BLaER1 (cell line): ENCODE measurements around the gene BDH2.

ENCODE experiments used
- H3K27ac ChIP-seq: shearing (Covaris generic); formaldehyde crosslinking; 2 replicates; pipeline ENCODE4 v1.8.1; 2022
- H3K27me3 ChIP-seq: shearing (Covaris generic); formaldehyde crosslinking; 2 replicates; pipeline ENCODE4 v1.8.1; 2022
- H3K36me3 ChIP-seq: shearing (Covaris generic); formaldehyde crosslinking; 2 replicates; pipeline ENCODE4 v1.8.1; 2022
- H3K4me1 ChIP-seq: shearing (Covaris generic); formaldehyde crosslinking; 2 replicates; pipeline ENCODE4 v1.8.1; 2022
- H3K4me2 ChIP-seq: shearing (Covaris generic); formaldehyde crosslinking; 2 replicates; pipeline ENCODE4 v1.8.1; 2022
- H3K4me3 ChIP-seq: shearing (Covaris generic); formaldehyde crosslinking; 2 replicates; pipeline ENCODE4 v1.8.1; 2022
- H3K9ac ChIP-seq: shearing (Covaris generic); formaldehyde crosslinking; 2 replicates; pipeline ENCODE4 v1.8.1; 2022
- H3K9me3 ChIP-seq: shearing (Covaris generic); formaldehyde crosslinking; 2 replicates; pipeline ENCODE4 v1.8.1; 2022
- H4K20me1 ChIP-seq: shearing (Covaris generic); formaldehyde crosslinking; 2 replicates; pipeline ENCODE4 v1.8.1; 2022
- Cebpa-rat ChIP-seq: shearing (Covaris generic); IDR thresholded peaks from 2 replicates; pipeline ENCODE4 v1.8.1; 2022

The BDH2 gene

GRCh38 chr4:103067841-103068547, 31.6 kb downstream of the BDH2 start:
- H3K36me3 ChIP-seq: peaks cover 62% of the 10 kb centered on the region

GRCh38 chr4:103060453-103061148, 39.0 kb downstream of the BDH2 start:
- Histone ChIP-seq H3K4me1 (no peaks in the 10 kb centered on the region), H3K9me3 (peaks cover 7% of the 10 kb centered on the region), H3K4me3 (no peak overlapping the region), H3K27me3 (no peaks in the 10 kb centered on the region), H3K27ac (no peak overlapping the region), H3K36me3 (peaks cover 66% of the 10 kb centered on the region), H4K20me1 (no peaks in the 10 kb centered on the region), H3K4me2 (no peak overlapping the region), H3K9ac (no peak overlapping the region)
- no peak for TF ChIP-seq Cebpa-rat

More at GRCh38 chr4:103067841-103068547, 31.6 kb downstream of the BDH2 start:
- Histone ChIP-seq H3K27ac (no peak overlapping the region), H3K4me1 (no peaks in the 10 kb centered on the region), H3K27me3 (no peaks in the 10 kb centered on the region), H3K9me3 (peaks cover 5% of the 10 kb centered on the region; the same call in 1 of the 2 replicates), H3K4me3 (no peak overlapping the region), H3K4me2 (no peak overlapping the region), H4K20me1 (peaks cover 40% of the 10 kb centered on the region), H3K9ac (no peak overlapping the region)
- TF ChIP-seq Cebpa-rat: no peak

GRCh38 chr4:103054030-103054429, 45.6 kb downstream of the BDH2 start:
- no peak overlapping the region for H3K4me3 ChIP-seq
- no peak overlapping the region for H3K9ac ChIP-seq
- no peak overlapping the region for H3K27ac ChIP-seq
- no peaks in the 10 kb centered on the region for H4K20me1 ChIP-seq
- H3K36me3 ChIP-seq: peaks cover 58% of the 10 kb centered on the region
- no peak overlapping the region for H3K4me2 ChIP-seq
- TF ChIP-seq Cebpa-rat: 0 out of 2 replicates have a peak, but pooled peaks have one; percentile 52
- H3K9me3 ChIP-seq: peaks cover 10% of the 10 kb centered on the region
- no peaks in the 10 kb centered on the region for H3K27me3 ChIP-seq
- H3K4me1 ChIP-seq: no peaks in the 10 kb centered on the region

- no peak overlapping the region for H3K4me3 ChIP-seq
- no peak overlapping the region for H3K27ac ChIP-seq
- H3K4me2 ChIP-seq: no peak overlapping the region
- TF ChIP-seq Cebpa-rat: no peak
- no peaks in the 10 kb centered on the region for H3K4me1 ChIP-seq
- no peaks in the 10 kb centered on the region for H4K20me1 ChIP-seq
- H3K9me3 ChIP-seq: peaks cover 10% of the 10 kb centered on the region
- H3K9ac ChIP-seq: no peak overlapping the region
- H3K36me3 ChIP-seq: peaks cover 62% of the 10 kb centered on the region
- no peaks in the 10 kb centered on the region for H3K27me3 ChIP-seq
Observed at GRCh38 chr4:103052779-103053178, 46.9 kb downstream of the BDH2 start.

GRCh38 chr4:103052145-103052544, 47.5 kb downstream of the BDH2 start:
- H3K4me3 ChIP-seq: no peak overlapping the region
- H4K20me1 ChIP-seq: no peaks in the 10 kb centered on the region
- H3K4me1 ChIP-seq: no peaks in the 10 kb centered on the region
- H3K27me3 ChIP-seq: no peaks in the 10 kb centered on the region
- H3K9ac ChIP-seq: no peak overlapping the region
- H3K9me3 ChIP-seq: peaks cover 10% of the 10 kb centered on the region
- peaks cover 61% of the 10 kb centered on the region for H3K36me3 ChIP-seq
- no peak overlapping the region for H3K27ac ChIP-seq
- H3K4me2 ChIP-seq: no peak overlapping the region
- TF ChIP-seq Cebpa-rat: no peak

- Histone ChIP-seq H3K4me1 (no peaks in the 10 kb centered on the region), H3K36me3 (peaks cover 59% of the 10 kb centered on the region), H3K4me3 (no peak overlapping the region), H3K27ac (no peak overlapping the region), H3K4me2 (no peak overlapping the region), H4K20me1 (no peaks in the 10 kb centered on the region), H3K9me3 (peaks cover 5% of the 10 kb centered on the region), H3K9ac (no peak overlapping the region), H3K27me3 (no peaks in the 10 kb centered on the region)
- no peak for TF ChIP-seq Cebpa-rat
Observed at GRCh38 chr4:103050736-103051436, 48.7 kb downstream of the BDH2 start.

- Histone ChIP-seq H3K36me3 (peaks cover 72% of the 10 kb centered on the region), H4K20me1 (no peaks in the 10 kb centered on the region)
Observed at GRCh38 chr4:103046416-103047290, 53.0 kb downstream of the BDH2 start.

GRCh38 chr4:103044183-103044582, 55.5 kb downstream of the BDH2 start:
- no peaks in the 10 kb centered on the region for H3K4me1 ChIP-seq
- no peak for TF ChIP-seq Cebpa-rat
- no peaks in the 10 kb centered on the region for H3K9me3 ChIP-seq
- no peaks in the 10 kb centered on the region for H3K27me3 ChIP-seq
- no peaks in the 10 kb centered on the region for H4K20me1 ChIP-seq
- H3K9ac ChIP-seq: no peak overlapping the region
- H3K36me3 ChIP-seq: peaks cover 54% of the 10 kb centered on the region
- no peak overlapping the region for H3K4me3 ChIP-seq
- H3K4me2 ChIP-seq: no peak overlapping the region
- H3K27ac ChIP-seq: no peak overlapping the region

More at GRCh38 chr4:103046416-103047290, 53.0 kb downstream of the BDH2 start:
- H3K27me3 ChIP-seq: no peaks in the 10 kb centered on the region
- H3K4me1 ChIP-seq: no peaks in the 10 kb centered on the region
- no peak overlapping the region for H3K9ac ChIP-seq
- no peak for TF ChIP-seq Cebpa-rat
- H3K4me2 ChIP-seq: no peak overlapping the region
- H3K9me3 ChIP-seq: no peaks in the 10 kb centered on the region
- no peak overlapping the region for H3K27ac ChIP-seq
- no peak overlapping the region for H3K4me3 ChIP-seq

GRCh38 chr4:103036169-103036568, 63.5 kb downstream of the BDH2 start:
- peaks cover 13% of the 10 kb centered on the region; the same call in 1 of the 2 replicates for H3K9me3 ChIP-seq
- H3K36me3 ChIP-seq: peaks cover 21% of the 10 kb centered on the region
- H3K9ac ChIP-seq: no peak overlapping the region
- no peaks in the 10 kb centered on the region for H4K20me1 ChIP-seq
- no peak overlapping the region for H3K27ac ChIP-seq
- no peaks in the 10 kb centered on the region for H3K27me3 ChIP-seq
- TF ChIP-seq Cebpa-rat: no peak
- no peak overlapping the region for H3K4me3 ChIP-seq
- no peak overlapping the region for H3K4me2 ChIP-seq
- H3K4me1 ChIP-seq: no peaks in the 10 kb centered on the region
